GM12865 (cell line): ENCODE results near the gene TENT4B.
A peak's percentile ranks its signal among the peaks of the same experiment; 100 is the strongest.

ENCODE experiments used
- DNase-seq: peaks from one replicate; pipeline ENCODE4 v3.0.0; 2010; ENCODE audit warnings: low read depth
- H3K4me3 ChIP-seq: 2 replicates; pipeline ENCODE4 v1.5.1; 2011; ENCODE audit warnings: mild to moderate bottlenecking, low read depth, low read length, control low read depth
- TF ChIP-seq, protein P1 (sequence below): IDR thresholded peaks from 2 replicates; pipeline ENCODE4 v1.5.1; 2011; ENCODE audit warnings: low read length, control low read depth, low read depth, inconsistent platforms; ENCODE audit not compliant: insufficient read depth; ENCODE audit errors: missing control alignments

Gene TENT4B

DNA sequence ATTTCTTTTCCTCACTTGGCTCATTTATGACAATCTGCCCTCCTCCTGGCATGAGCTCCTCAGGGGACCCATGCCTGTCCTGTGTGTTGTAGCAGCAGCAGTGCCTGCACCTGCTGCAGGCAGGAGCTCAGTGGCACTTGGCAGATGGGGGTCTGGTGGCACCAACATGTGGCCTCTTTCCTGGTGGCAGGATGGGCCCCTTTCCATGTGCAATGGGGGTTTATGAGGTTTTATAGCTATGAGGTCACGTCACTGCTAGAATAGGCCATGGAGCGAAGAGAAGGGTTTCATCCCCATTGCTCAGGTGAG is 120.2 kb downstream of the TENT4B start:
- no peak overlapping the region for H3K4me3 ChIP-seq
- DNase-seq: no peak
- TF ChIP-seq, protein P1, sequence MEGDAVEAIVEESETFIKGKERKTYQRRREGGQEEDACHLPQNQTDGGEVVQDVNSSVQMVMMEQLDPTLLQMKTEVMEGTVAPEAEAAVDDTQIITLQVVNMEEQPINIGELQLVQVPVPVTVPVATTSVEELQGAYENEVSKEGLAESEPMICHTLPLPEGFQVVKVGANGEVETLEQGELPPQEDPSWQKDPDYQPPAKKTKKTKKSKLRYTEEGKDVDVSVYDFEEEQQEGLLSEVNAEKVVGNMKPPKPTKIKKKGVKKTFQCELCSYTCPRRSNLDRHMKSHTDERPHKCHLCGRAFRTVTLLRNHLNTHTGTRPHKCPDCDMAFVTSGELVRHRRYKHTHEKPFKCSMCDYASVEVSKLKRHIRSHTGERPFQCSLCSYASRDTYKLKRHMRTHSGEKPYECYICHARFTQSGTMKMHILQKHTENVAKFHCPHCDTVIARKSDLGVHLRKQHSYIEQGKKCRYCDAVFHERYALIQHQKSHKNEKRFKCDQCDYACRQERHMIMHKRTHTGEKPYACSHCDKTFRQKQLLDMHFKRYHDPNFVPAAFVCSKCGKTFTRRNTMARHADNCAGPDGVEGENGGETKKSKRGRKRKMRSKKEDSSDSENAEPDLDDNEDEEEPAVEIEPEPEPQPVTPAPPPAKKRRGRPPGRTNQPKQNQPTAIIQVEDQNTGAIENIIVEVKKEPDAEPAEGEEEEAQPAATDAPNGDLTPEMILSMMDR: no peak

DNA sequence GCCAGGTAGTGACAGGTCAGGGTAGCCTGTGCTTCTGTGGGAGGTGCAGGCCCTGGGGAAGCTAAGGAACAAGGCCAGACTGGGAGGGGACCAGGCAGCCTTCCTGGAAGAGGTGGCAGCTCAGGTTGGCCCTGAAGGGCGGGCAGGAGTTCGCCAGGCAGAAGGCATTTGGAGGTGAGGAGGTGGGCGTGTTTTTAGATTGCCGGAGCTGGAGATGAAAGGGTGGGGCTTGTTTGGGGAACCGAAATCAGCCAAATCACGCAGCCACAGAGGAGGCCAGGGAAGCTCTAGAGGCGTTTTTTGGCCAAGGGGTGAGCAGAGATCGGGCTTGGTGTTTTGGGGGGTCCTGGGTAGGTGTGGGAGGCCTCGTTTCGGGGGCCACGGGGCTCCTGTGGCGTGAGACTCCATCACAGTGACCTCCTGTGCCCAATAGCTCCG is 120.8 kb downstream of the TENT4B start:
- H3K4me3 ChIP-seq: peak overlapping the region; percentile 97
- TF ChIP-seq, protein P1: no peak
- peak; percentile 91 for DNase-seq

DNA sequence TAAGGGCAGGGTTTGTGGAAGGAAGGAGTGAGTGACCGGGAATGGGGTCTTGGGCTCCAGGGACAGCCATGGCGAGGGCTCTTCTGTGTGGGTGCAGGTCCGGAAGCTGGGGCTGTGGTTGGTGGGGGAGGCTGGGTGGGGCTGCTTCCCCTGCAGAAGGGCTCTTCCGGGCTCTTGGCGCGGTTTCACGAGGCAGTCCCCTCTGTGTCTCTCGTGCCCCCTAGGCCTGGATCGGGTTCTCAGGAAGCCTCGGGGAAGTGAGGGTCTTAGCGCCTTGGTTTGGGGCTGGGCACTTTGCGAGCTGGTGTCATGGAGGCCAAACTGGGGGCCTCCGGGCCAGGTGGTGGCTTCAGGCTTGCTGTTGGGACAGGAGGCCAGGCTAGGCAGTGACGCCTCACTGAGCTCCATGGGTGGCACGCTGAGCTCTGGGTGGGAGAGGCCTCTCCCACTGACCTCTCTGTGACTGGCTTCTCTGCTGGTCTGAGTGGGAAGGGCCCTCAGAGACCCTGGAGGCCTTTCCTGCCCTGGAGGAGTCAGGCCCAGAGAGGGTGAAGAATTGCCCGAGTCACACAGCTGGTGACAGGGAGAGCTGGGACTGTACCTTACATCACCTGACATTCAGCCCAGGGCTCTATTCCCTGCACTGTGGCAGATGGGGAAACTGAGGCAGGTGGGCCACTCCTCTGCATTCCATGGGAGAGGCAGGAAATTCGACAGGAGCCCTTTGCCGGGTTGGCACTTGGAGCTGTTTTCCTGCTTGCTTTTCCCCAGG is 121.4 kb downstream of the TENT4B start:
- TF ChIP-seq, protein P1: no peak
- peak; percentile 83 for DNase-seq
- H3K4me3 ChIP-seq: peak overlapping the region; percentile 97

DNA sequence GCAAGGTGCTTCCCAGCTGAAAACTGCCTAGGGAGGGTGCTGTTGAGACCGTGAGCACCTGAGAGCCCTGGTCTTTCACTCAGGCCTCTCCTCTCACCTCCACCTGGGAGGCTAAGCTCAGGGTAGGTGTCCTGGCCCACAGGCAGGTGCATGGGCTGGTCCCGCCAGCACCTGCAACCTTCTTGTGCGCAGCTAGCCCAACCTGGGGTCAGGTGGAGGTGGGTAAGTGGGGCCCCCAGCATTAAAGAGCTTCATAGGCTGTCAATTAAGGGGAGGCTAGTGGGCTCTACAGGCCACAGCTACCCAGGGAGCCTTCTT is 122.0 kb downstream of the TENT4B start:
- TF ChIP-seq, protein P1: peak; percentile 9
- no peak for DNase-seq
- H3K4me3 ChIP-seq: peak overlapping the region; percentile 97

DNA sequence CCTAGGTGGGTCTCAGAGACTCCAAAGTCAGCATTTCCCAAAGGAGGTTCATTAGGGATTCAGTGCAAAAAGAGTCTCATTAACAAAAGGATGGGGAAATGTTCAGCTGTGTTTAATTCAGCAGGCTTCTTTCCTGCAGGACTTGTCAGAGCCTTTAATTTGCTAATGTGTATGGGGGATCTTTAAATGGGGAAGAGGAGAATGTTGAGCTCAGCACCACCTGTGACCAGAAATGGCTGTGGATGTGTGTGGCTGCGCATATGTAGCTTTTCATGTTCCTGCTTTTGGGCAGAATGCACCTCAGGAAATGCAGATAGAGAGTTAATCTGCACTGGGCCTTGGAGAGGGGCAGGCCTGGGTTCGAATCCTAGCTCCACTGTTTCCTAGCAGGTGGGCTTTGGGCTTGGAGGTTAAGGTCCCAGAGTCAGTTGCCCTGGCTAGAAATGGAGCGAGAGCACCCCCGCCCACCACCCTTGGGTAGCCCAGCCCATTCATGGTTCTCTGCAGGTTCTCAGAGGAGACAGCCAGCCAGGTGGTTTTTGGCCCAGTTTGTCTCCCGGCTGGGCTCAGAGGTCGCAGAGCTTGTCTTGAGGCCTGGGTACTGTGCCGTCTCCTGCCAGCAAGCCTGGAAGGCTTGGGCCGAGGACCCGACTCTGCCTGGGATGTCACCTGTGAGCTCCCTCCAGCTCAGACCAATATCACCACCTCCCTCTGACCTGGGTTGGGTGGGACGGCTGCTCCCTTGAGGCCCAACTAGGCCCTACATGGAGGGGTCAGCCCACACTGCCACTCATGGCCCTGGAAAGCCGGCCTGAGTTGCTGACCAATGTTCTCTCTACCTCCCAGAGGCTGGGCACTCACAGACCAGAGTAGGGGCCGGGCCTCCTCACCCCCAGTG is 122.6 kb downstream of the TENT4B start:
- DNase-seq: no peak
- TF ChIP-seq, protein P1: no peak
- peak overlapping the region; percentile 97 for H3K4me3 ChIP-seq

DNA sequence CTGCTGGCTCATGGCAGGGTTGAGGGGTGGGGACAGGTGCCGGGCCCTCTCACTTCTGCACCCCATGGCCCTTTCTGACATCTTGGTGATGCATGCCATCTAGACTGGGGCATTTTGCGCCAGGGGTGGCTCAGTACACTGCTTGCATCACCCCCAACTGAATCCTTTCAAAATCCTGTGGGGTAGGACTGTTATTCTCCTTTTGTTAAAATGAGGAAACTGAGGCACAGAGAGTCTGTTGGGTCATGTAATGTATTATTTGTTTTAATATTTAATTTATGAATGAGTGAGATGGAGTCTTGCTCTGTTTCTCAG is 123.2 kb downstream of the TENT4B start:
- H3K4me3 ChIP-seq: no peak overlapping the region
- DNase-seq: no peak
- TF ChIP-seq, protein P1: no peak
